GM18951 (cell line): ENCODE data around the gene GPSM1.

Experiments used
- POLR2A ChIP-seq: IDR thresholded peaks from 4 replicates; pipeline ENCODE4 v1.6.1; 2011; ENCODE audit warnings: mild to moderate bottlenecking; ENCODE audit not compliant: insufficient read length, insufficient read depth; ENCODE audit errors: extremely low read depth
- in situ Hi-C: fragments of 300-500 bp; cut with MboI; formaldehyde crosslinking; loops from one replicate; pipeline ENCODE4 v1.12.0; 2022; ENCODE audit warnings: low sequenced_read_pairs, mixed read lengths, inconsistent platforms; ENCODE audit not compliant: unreplicated experiment

Gene GPSM1

DNA sequence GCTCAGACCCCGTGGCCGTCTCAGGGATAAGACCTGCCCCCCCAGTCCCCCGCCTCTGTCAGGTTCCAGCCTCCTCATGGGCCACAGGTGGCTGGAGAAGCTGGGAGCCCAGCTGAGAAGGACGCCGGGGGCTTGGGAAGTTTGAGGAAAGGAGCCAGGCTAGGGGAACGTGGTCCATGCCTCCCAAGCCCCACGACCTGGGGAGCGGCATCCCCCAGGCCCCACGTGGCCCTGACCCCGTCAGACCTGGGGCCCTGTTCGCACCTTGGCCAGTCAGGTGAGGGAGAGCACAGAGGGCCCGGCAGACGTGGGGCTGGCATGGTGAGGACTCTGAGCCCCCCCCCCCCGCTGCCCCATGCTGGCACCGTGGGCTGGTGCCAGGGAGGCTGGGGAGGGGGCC lies 3.7 kb downstream of the GPSM1 start:
- no peak for TF ChIP-seq POLR2A
- in situ Hi-C loops: no loop called here

DNA sequence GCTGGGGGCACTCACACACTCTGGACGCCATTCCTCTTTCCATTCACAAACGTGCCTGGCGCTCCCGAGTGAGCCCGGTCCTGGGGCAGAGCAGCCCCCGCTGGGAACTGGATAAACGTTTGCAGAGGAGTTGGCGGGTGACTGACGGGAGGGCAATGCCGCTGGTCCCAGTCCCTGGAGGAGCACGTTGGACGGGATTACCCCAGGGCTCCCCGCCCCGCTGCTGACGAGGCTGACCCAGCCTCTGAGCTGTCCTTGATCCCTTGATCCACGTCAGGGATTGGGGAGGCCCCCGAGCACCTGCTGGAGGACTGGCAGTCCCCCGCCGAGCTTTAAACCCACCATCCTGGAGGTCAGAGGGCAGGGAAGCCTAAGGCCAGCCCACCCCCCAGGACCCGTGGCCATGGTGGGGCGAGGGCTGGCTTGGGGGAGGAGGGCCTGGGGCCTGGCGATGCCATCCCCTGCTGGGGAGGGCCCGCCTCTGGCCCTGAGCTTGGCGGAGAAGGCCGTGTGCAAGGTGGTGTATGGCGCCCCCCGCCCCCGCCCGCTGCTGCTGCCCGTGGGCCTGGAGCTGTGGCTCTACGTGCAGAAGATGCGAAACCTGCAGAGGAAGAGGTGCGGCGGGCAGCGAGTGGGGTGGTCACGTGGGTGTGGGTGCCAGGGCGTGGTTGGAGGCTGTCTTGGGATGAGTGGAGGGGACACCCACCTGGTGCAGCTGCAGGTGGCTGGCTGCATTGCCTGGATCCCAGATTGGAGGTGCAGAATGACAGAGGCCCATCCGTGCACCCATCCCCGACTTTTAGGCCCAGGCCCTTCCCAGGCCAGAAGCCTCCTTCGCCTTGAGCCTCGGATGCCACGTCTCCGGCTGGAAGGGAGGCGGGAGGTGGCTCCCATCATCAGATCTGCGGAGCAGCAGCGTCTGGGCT lies 4.5 kb downstream of the GPSM1 start:
- in situ Hi-C loops: no loop called here

GRCh38 chr9:136332482-136332983 lies 5.2 kb downstream of the GPSM1 start:
- in situ Hi-C loops: no loop called here
- TF ChIP-seq POLR2A: no peak

More for the DNA sequence above, 4.5 kb downstream of the GPSM1 start:
- no peak for TF ChIP-seq POLR2A

GRCh38 chr9:136333045-136333444 lies 5.7 kb downstream of the GPSM1 start:
- in situ Hi-C loops: no loop called here
- TF ChIP-seq POLR2A: no peak

DNA sequence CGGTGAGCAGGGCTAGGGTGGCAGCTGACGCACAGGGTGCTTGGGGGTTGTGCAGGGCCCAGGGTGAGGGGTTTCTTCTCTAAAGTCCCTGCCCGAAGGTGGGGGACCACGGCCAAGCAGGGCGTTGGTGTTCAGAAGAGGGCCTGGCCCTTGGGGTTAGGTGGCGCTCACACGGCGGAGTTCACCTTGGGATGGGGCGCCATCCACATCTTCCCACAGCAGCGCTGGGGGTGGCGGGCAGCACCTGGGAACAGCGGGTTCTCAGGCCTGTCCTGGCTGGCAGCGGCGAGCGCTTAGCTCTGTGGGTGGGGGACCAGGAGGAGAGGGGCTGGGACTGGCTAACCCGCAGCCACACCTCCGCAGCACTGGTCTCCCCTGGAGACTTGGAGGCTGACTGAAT lies 6.1 kb downstream of the GPSM1 start:
- in situ Hi-C loops: no loop called here
- no peak for TF ChIP-seq POLR2A

DNA sequence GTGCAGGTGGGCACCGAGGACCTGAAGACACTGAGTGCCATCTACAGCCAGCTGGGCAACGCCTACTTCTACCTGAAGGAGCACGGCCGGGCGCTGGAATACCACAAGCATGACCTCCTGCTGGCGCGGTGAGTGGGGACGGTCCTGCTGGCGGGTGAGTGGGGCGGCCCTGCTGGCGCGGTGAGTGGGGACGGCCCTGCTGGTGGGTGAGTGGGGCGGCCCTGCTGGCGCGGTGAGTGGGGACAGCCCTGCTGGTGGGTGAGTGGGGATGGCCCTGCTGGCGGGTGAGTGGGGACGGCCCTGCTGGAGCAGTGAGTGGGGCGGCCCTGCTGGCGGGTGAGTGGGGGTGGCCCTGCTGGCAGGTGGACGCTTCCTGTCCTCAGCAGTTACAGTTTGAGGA lies 7.2 kb downstream of the GPSM1 start:
- TF ChIP-seq POLR2A: no peak
- in situ Hi-C loops: no loop called here

GRCh38 chr9:136335296-136336155 lies 8.2 kb downstream of the GPSM1 start:
- in situ Hi-C loops: no loop called here
- no peak for TF ChIP-seq POLR2A

DNA sequence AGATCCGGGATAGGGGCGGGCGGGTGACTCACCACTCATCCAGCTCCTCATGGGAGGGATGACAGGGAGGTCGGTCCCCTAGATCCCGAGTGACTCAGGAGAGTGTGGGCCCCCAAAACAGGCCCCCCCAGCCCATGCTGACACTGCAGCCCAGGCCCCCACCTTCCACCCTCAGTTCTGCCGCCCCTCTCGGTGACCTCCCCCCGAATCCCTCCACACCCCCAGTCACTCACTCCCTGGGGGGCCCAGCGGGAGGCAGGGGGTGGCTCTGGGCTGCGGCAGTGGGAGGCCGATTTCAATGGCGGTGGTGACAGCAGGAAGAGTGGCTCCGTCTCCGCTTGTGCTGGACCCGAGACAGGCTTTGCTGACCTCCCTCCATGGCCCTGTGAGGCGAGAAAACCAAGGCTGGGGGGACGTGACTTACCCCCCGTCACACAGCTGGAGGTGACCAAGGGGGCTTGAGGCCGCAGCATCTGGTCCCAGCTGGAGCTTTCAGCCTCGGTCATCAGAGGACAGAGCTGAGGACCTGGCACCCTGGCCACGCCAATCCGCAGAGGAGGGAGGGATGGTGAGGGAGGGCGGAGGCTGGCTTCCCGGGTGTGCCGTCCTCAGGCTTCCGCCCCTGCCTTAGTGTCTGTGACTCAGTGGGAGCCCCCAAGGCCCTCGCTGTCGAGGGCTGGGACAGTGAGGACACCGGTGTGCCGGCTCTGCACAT lies 9.0 kb downstream of the GPSM1 start:
- in situ Hi-C loops: no loop called here
- TF ChIP-seq POLR2A: no peak

GRCh38 chr9:136336881-136337280 lies 9.5 kb downstream of the GPSM1 start:
- TF ChIP-seq POLR2A: no peak
- in situ Hi-C loops: no loop called here

- in situ Hi-C loops: no loop called here
- no peak for TF ChIP-seq POLR2A
Observed at GRCh38 chr9:136337416-136338395, 10.4 kb downstream of the GPSM1 start.

DNA sequence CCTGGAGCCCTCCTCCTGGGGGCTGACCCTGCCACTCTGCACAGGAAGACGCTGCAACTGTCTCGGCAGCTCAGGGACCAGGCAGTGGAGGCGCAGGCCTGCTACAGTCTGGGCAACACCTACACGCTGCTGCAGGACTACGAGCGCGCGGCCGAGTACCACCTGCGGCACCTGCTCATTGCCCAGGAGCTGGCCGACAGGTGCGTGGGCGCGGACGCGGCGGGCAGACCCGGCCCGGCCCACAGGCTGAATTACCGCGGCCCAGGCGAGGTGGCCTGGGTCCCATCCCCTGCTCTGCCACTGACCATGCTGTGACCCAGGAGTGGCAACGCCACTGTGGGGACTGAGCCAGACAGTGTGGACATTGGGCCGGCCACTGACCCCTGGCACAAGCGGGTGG lies 11.2 kb downstream of the GPSM1 start:
- TF ChIP-seq POLR2A: no peak
- in situ Hi-C loops: no loop called here
